Astrocyte (in vitro differentiated cells and primary cell): ENCODE measurements around the gene METTL9. TPM values are rescaled to one million over a fixed set of nuclear protein-coding genes. Genes with fewer than 3 reads are reported as not detected.
"Not testable (repeated sequence)": the region's sequence is repeated elsewhere in the genome, so short reads cannot be mapped to it uniquely, and the experiment has no call there.

ENCODE experiments used
- DNase-seq: peaks from one replicate; pipeline ENCODE4 v3.0.0-alpha.2; 2010; ENCODE audit warnings: low read depth
- FAIRE-seq: peaks from 2 replicates; lab custom pipeline; 2011; peaks lifted over from hg19 to GRCh38; lab: Jason Lieb, UNC
- H2AFZ ChIP-seq: 2 replicates; pipeline ENCODE4 v1.6.0; 2012; ENCODE audit warnings: low read depth, low read length, inconsistent platforms
- H3K27ac ChIP-seq: 2 replicates; pipeline ENCODE4 v1.5.1; 2011; ENCODE audit warnings: low read depth, low read length, inconsistent platforms
- H3K27me3 ChIP-seq: 2 replicates; pipeline ENCODE4 v1.6.0; 2011; ENCODE audit warnings: low read length, inconsistent platforms; ENCODE audit not compliant: insufficient read depth
- H3K36me3 ChIP-seq: 2 replicates; pipeline ENCODE4 v1.5.1; 2011; ENCODE audit warnings: low read length, inconsistent platforms; ENCODE audit not compliant: insufficient read depth
- H3K4me1 ChIP-seq: 2 replicates; pipeline ENCODE4 v1.5.1; 2011; ENCODE audit warnings: low read length, inconsistent platforms; ENCODE audit not compliant: insufficient read depth
- H3K4me2 ChIP-seq: 2 replicates; pipeline ENCODE4 v1.6.0; 2012; ENCODE audit warnings: low read length, inconsistent platforms
- H3K4me3 ChIP-seq: 2 replicates; pipeline ENCODE4 v1.5.1; 2011; ENCODE audit warnings: low read depth, mild to moderate bottlenecking, low read length, inconsistent platforms; ENCODE audit not compliant: insufficient read depth
- H3K79me2 ChIP-seq: 2 replicates; pipeline ENCODE4 v1.6.0; 2012; ENCODE audit warnings: mild to moderate bottlenecking, low read length, inconsistent platforms; ENCODE audit not compliant: insufficient read depth
- H3K9ac ChIP-seq: 2 replicates; pipeline ENCODE4 v1.6.0; 2012; ENCODE audit warnings: mild to moderate bottlenecking, low read length, inconsistent platforms
- H3K9me3 ChIP-seq: 2 replicates; pipeline ENCODE4 v1.5.1; 2012; ENCODE audit warnings: low read depth, mild to moderate bottlenecking, low read length, inconsistent platforms; ENCODE audit not compliant: insufficient read depth
- H4K20me1 ChIP-seq: 2 replicates; pipeline ENCODE4 v1.6.0; 2012; ENCODE audit warnings: low read length, inconsistent platforms; ENCODE audit not compliant: insufficient read depth
- H3K27ac Mint-ChIP-seq: one replicate; pipeline ENCODE4 v1.8.0; 2021; ENCODE audit warnings: mild to moderate bottlenecking, mixed read lengths; ENCODE audit not compliant: unreplicated experiment
- H3K27me3 Mint-ChIP-seq: one replicate; pipeline ENCODE4 v1.8.0; 2021; ENCODE audit warnings: low read depth, mixed read lengths; ENCODE audit not compliant: unreplicated experiment
- H3K36me3 Mint-ChIP-seq: one replicate; pipeline ENCODE4 v1.8.0; 2021; ENCODE audit warnings: low read depth, mixed read lengths; ENCODE audit not compliant: unreplicated experiment
- H3K4me1 Mint-ChIP-seq: one replicate; pipeline ENCODE4 v1.8.0; 2021; ENCODE audit warnings: low read depth, mixed read lengths; ENCODE audit not compliant: unreplicated experiment
- H3K4me3 Mint-ChIP-seq: one replicate; pipeline ENCODE4 v1.8.0; 2021; ENCODE audit warnings: mild to moderate bottlenecking, moderate library complexity, mixed read lengths; ENCODE audit not compliant: unreplicated experiment
- H3K9me3 Mint-ChIP-seq: one replicate; pipeline ENCODE4 v1.8.0; 2021; ENCODE audit warnings: mild to moderate bottlenecking, mixed read lengths; ENCODE audit not compliant: unreplicated experiment
- EZH2 ChIP-seq: IDR thresholded peaks from 2 replicates; pipeline ENCODE4 v1.6.1; 2012; ENCODE audit warnings: mild to moderate bottlenecking, low read length, inconsistent platforms; ENCODE audit not compliant: insufficient read depth
- total RNA-seq: library from RNA; stranded (reverse); gene quantifications from 2 replicates; pipeline ENCODE4 v1.2.1, GENCODE V29; 2021
- TF ChIP-seq, protein P1 (sequence below): IDR thresholded peaks from 2 replicates; pipeline ENCODE4 v1.5.1; 2011; ENCODE audit warnings: low read depth, mild to moderate bottlenecking, inconsistent platforms, low read length, moderate library complexity; ENCODE audit not compliant: insufficient read depth

Gene METTL9
- total RNA-seq, 1 donor from 2014 or later = 88.1 TPM

DNA sequence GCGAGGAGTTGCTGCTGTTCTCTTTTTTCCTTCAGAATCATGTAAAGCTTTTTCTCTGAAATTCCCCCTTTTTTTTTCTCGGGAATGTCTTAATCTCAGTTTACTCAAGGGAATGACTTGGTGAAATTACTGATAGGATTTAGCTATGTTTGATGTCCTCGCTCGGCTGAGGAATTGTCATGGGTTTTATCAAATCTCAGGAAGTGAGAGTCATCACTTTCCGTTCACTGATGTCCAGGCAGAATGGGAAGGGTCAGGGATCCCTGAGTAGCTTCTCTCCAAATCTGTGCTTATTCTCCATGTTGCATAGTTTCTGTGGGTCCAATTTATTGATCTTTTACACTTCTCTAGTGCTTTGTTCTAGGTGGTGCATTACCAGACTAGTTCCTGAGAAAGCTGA lies 46.7 kb downstream of the METTL9 start:
- H3K4me3 Mint-ChIP-seq = no peak overlapping the region
- H3K36me3 Mint-ChIP-seq = peaks cover 10% of the 10 kb centered on the region
- H4K20me1 ChIP-seq = peaks cover 31% of the 10 kb centered on the region
- no peaks in the 10 kb centered on the region for H3K4me1 ChIP-seq
- no peaks in the 10 kb centered on the region for H3K27me3 ChIP-seq
- no peak overlapping the region for H3K27ac ChIP-seq
- H3K9me3 Mint-ChIP-seq = no peaks in the 10 kb centered on the region
- H3K4me2 ChIP-seq = peak overlapping the region; percentile 50
- H3K36me3 ChIP-seq = peaks cover 4% of the 10 kb centered on the region
- H3K27me3 Mint-ChIP-seq = no peaks in the 10 kb centered on the region
- DNase-seq (no peak), FAIRE-seq (no peak)
- H3K4me1 Mint-ChIP-seq = peaks cover 13% of the 10 kb centered on the region
- H3K79me2 ChIP-seq = peaks cover 42% of the 10 kb centered on the region
- H3K27ac Mint-ChIP-seq = no peak overlapping the region
- peak overlapping the region; percentile 22 for H3K9ac ChIP-seq
- no peaks in the 10 kb centered on the region for H3K9me3 ChIP-seq
- TF ChIP-seq, protein P1, sequence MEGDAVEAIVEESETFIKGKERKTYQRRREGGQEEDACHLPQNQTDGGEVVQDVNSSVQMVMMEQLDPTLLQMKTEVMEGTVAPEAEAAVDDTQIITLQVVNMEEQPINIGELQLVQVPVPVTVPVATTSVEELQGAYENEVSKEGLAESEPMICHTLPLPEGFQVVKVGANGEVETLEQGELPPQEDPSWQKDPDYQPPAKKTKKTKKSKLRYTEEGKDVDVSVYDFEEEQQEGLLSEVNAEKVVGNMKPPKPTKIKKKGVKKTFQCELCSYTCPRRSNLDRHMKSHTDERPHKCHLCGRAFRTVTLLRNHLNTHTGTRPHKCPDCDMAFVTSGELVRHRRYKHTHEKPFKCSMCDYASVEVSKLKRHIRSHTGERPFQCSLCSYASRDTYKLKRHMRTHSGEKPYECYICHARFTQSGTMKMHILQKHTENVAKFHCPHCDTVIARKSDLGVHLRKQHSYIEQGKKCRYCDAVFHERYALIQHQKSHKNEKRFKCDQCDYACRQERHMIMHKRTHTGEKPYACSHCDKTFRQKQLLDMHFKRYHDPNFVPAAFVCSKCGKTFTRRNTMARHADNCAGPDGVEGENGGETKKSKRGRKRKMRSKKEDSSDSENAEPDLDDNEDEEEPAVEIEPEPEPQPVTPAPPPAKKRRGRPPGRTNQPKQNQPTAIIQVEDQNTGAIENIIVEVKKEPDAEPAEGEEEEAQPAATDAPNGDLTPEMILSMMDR = no peak
- no peak overlapping the region for H3K4me3 ChIP-seq
- no peak overlapping the region for H2AFZ ChIP-seq

GRCh38 chr16:21646721-21647561 lies 47.6 kb downstream of the METTL9 start:
- Mint-ChIP-seq H3K4me3 (no peak overlapping the region), H3K27ac (no peak overlapping the region), H3K36me3 (peaks cover 10% of the 10 kb centered on the region), H3K9me3 (no peaks in the 10 kb centered on the region), H3K4me1 (peaks cover 13% of the 10 kb centered on the region), H3K27me3 (no peaks in the 10 kb centered on the region)
- Histone ChIP-seq H4K20me1 (peaks cover 31% of the 10 kb centered on the region), H3K36me3 (peaks cover 4% of the 10 kb centered on the region), H3K4me3 (no peak overlapping the region), H3K4me2 (no peak overlapping the region), H3K4me1 (no peaks in the 10 kb centered on the region), H3K9ac (no peak overlapping the region), H2AFZ (no peak overlapping the region), H3K27me3 (no peaks in the 10 kb centered on the region), H3K79me2 (peaks cover 47% of the 10 kb centered on the region), H3K9me3 (no peaks in the 10 kb centered on the region), H3K27ac (no peak overlapping the region)
- no peak for TF ChIP-seq EZH2
- DNase-seq (no peak), FAIRE-seq (no peak)

DNA sequence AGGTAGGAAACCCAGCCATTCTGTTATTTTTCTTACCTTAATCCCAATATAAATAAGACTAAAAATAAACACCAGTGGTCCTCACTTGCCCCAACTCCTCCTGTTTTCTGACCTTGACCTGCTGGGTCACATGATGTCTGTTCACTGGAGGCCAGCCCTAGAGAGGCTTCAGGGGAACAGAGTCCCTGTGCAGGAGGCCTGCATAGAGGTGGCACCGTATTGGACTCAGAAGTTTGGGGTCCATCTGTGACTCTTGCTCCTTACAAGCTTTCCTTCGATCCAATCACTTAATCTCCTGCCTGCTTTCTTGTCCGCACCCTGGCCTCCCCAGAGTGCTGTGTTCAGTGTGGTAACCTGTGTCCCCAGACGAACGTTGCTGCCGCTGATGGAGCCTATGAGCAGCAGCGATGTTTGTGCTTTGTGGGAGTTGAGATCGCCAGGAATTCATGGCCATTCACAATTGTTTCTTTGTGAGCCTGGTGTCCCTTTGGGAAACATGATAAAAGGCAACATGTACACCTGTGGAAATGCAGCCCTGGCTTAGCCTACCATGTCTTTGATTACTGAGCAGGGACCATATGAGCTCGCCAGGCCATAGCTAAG lies 48.3 kb downstream of the METTL9 start:
- Histone ChIP-seq H3K9ac (no peak overlapping the region), H3K27me3 (no peaks in the 10 kb centered on the region), H3K36me3 (peaks cover 4% of the 10 kb centered on the region), H3K4me2 (no peak overlapping the region), H3K9me3 (no peaks in the 10 kb centered on the region), H3K79me2 (peaks cover 47% of the 10 kb centered on the region), H4K20me1 (peaks cover 31% of the 10 kb centered on the region), H3K4me1 (no peaks in the 10 kb centered on the region), H3K4me3 (no peak overlapping the region), H3K27ac (no peak overlapping the region), H2AFZ (no peak overlapping the region)
- Mint-ChIP-seq H3K9me3 (no peaks in the 10 kb centered on the region), H3K4me3 (no peak overlapping the region), H3K4me1 (peaks cover 13% of the 10 kb centered on the region), H3K36me3 (peaks cover 10% of the 10 kb centered on the region), H3K27me3 (no peaks in the 10 kb centered on the region), H3K27ac (peak overlapping the region; percentile 53)
- FAIRE-seq = no peak
- no peak for DNase-seq
- TF ChIP-seq, protein P1 = no peak
- TF ChIP-seq EZH2 = no peak

DNA sequence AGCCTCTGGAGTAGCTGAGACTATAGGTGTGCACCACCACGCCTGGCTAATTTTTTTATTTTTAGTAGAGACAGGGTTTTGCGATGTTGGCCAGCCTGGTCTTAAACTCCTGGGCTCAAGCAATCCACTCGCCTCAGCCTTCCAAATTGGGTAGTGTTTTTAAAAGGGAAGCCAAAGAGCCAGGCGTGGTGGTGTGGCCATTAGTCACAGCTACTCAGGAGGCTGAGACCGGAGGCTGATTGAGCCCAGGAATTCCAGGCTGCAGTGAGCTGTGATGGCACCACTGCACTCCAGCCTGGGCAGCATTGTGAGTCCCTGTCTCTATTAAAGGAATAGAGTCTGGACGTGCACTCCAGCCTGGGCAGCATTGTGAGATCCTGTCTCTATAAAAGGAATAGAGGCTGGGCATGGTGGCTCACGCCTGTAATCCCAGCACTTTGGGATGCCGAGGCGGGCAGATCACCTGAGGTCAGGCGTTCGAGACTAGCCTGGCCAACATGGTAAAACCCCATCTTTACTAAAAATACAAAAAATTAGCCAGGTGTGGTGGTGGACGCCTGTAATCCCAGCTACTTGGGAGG lies 50.5 kb downstream of the METTL9 start:
- peaks cover 38% of the 10 kb centered on the region for H4K20me1 ChIP-seq
- not testable (repeated sequence) for FAIRE-seq, H3K27ac Mint-ChIP-seq, H3K27ac ChIP-seq, H3K4me3 ChIP-seq, H3K4me3 Mint-ChIP-seq, H3K9ac ChIP-seq, H3K4me1 ChIP-seq, H3K9me3 Mint-ChIP-seq, H3K27me3 Mint-ChIP-seq, H3K27me3 ChIP-seq, DNase-seq, H2AFZ ChIP-seq, H3K36me3 ChIP-seq, H3K4me2 ChIP-seq, H3K9me3 ChIP-seq
- Mint-ChIP-seq H3K36me3 (peaks cover 12% of the 10 kb centered on the region), H3K4me1 (peaks cover 19% of the 10 kb centered on the region)
- H3K79me2 ChIP-seq = peaks cover 39% of the 10 kb centered on the region
